ENCODE measurements around the gene HNRNPUL1. TPM values are rescaled to one million over a fixed set of nuclear protein-coding genes. Genes with fewer than 3 reads are reported as not detected.

HNRNPUL1 gene
- total RNA-seq, 1 experiment from 2014 or later: 315 TPM

DNA sequence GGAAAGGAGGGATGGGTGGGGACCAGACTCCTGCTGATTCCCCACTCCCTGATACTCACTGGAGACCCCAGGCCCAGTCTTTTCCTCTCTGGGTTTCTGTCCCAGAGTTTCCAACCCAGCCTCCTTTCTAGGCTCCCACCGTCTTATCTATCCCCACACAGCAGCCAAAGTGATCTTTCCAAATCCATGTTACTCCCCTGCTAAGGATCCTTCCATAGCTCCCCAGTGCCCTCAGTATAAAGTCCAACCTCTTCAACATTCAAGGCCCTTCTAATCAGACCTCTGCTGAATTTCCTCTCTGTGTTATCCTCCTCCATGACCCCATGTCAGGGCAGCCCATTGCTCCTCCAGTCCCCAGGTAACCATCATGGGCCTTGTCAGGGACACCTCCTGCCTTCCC, 90.9 kb downstream of the HNRNPUL1 start:
- peaks cover 38% of the 10 kb centered on the region for H3K27me3 Mint-ChIP-seq (ENCODE audit: low read depth)
- no peak overlapping the region for H4K8ac ChIP-seq (replicated peaks; ENCODE audit: insufficient read length, low read depth, low read length)
- TF ChIP-seq, protein P1, sequence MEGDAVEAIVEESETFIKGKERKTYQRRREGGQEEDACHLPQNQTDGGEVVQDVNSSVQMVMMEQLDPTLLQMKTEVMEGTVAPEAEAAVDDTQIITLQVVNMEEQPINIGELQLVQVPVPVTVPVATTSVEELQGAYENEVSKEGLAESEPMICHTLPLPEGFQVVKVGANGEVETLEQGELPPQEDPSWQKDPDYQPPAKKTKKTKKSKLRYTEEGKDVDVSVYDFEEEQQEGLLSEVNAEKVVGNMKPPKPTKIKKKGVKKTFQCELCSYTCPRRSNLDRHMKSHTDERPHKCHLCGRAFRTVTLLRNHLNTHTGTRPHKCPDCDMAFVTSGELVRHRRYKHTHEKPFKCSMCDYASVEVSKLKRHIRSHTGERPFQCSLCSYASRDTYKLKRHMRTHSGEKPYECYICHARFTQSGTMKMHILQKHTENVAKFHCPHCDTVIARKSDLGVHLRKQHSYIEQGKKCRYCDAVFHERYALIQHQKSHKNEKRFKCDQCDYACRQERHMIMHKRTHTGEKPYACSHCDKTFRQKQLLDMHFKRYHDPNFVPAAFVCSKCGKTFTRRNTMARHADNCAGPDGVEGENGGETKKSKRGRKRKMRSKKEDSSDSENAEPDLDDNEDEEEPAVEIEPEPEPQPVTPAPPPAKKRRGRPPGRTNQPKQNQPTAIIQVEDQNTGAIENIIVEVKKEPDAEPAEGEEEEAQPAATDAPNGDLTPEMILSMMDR (conservative IDR thresholded peaks at IDR 0.05): no peak

More for the DNA sequence above, 90.9 kb downstream of the HNRNPUL1 start:
- Histone ChIP-seq H2AK5ac (ENCODE audit: insufficient read length, low read length) (no peak overlapping the region), H3K79me2 (ENCODE audit: insufficient read depth, low read length) (no peaks in the 10 kb centered on the region), H3K9ac (ENCODE audit: extremely low read depth, insufficient read length, low read length) (no peak overlapping the region), H3K9me3 (ENCODE audit: control insufficient read depth, low read depth, low read length) (no peaks in the 10 kb centered on the region), H2AFZ (ENCODE audit: low read length) (no peak overlapping the region), H3K18ac (ENCODE audit: insufficient read length, low read depth, low read length) (no peak overlapping the region), H2BK120ac (ENCODE audit: low read depth, low read length, poor library complexity, severe bottlenecking) (no peak overlapping the region), H4K20me1 (ENCODE audit: control insufficient read depth, insufficient read depth, insufficient read length) (no peaks in the 10 kb centered on the region), H3K23ac (ENCODE audit: insufficient read length, low read depth, low read length) (no peak overlapping the region), H2BK12ac (ENCODE audit: insufficient read length, low read depth, low read length) (no peak overlapping the region), H3K27me3 (ENCODE audit: insufficient read depth, low read length) (peaks cover 10% of the 10 kb centered on the region; the same call in 1 of the 2 replicates), H3K56ac (ENCODE audit: insufficient read length, low read depth, low read length) (no peak overlapping the region), H3K79me1 (ENCODE audit: insufficient read depth, low read depth, low read length, poor library complexity, severe bottlenecking) (no peaks in the 10 kb centered on the region), H2BK15ac (ENCODE audit: low read depth, low read length) (no peak overlapping the region), H3K14ac (ENCODE audit: insufficient read depth, low read length) (no peak overlapping the region), H3K23me2 (ENCODE audit: insufficient read length, low read depth, low read length, poor library complexity, severe bottlenecking) (peaks cover 26% of the 10 kb centered on the region), H3K4me1 (ENCODE audit: insufficient read depth, low read length) (no peaks in the 10 kb centered on the region; the same call in 1 of the 2 replicates), H3K27ac (ENCODE audit: insufficient read length, low read depth, low read length) (no peak overlapping the region), H3K4me2 (ENCODE audit: insufficient read depth, insufficient read length, low read length) (no peak overlapping the region), H3T11ph (ENCODE audit: low read length) (no peak overlapping the region), H2BK20ac (ENCODE audit: low read depth, low read length, poor library complexity, severe bottlenecking) (no peak overlapping the region), H4K91ac (ENCODE audit: insufficient read length, low read depth, low read length) (no peak overlapping the region), H4K5ac (ENCODE audit: insufficient read length, low read depth, low read length) (no peak overlapping the region), H2BK5ac (ENCODE audit: insufficient read length, low read length) (no peak overlapping the region), H3K4ac (ENCODE audit: low read depth, low read length) (no peak overlapping the region)
- DNase-seq: no peak
- Mint-ChIP-seq H3K9me3 (no peaks in the 10 kb centered on the region; a peak in 1 of 5 replicates), H3K4me3 (peak overlapping the region; percentile 1 to 16; a peak in 3 of 5 replicates), H3K4me1 (peaks cover 21 to 22% of the 10 kb centered on the region in 2 experiments), H3K36me3 (ENCODE audit: insufficient read depth in 1 of 3, low read depth in 3 of 3) (peaks cover 0 to 10% (median 2%) of the 10 kb centered on the region in 3 experiments; a peak in 4 of 7 replicates), H3K27ac (no peak overlapping the region)
- WGBS (ENCODE audit: extremely low coverage, insufficient read length, low lambda C conversion rate): no CpG with 5 or more reads among the region's 1 CpG

Measured in H9 (cell line).